Kidney epithelial cell (primary cell): ENCODE measurements around the gene CD79B. TPM values are rescaled to one million over a fixed set of nuclear protein-coding genes. Genes with fewer than 3 reads are reported as not detected.

Experiments used
- DNase-seq: peaks from one replicate; pipeline ENCODE4 v3.0.0-alpha.2; 2010; ENCODE audit warnings: low read depth
- H3K27me3 ChIP-seq: 2 replicates; pipeline ENCODE4 v1.6.0; 2011; ENCODE audit warnings: low read length; ENCODE audit not compliant: control insufficient read depth, insufficient read depth
- H3K36me3 ChIP-seq: 2 replicates; pipeline ENCODE4 v1.5.1; 2011; ENCODE audit warnings: low read length; ENCODE audit not compliant: control insufficient read depth, insufficient read depth
- H3K4me3 ChIP-seq: 2 replicates; pipeline ENCODE4 v1.5.1; 2011; ENCODE audit warnings: low read depth, mild to moderate bottlenecking, control low read depth, low read length
- total RNA-seq: library from RNA; depleted of rRNA; stranded (reverse); fragments of >200 nt; gene quantifications from 2 replicates; pipeline ENCODE4 v1.2.3, GENCODE V29; 2015
- TF ChIP-seq, protein P1 (sequence below): IDR thresholded peaks from 2 replicates; pipeline ENCODE4 v1.5.1; 2011; ENCODE audit warnings: mild to moderate bottlenecking, moderate library complexity, low read length, control low read depth, inconsistent platforms; ENCODE audit not compliant: insufficient read depth, poor library complexity, severe bottlenecking

CD79B gene
- 0.14 TPM in 1 of 2 replicates, not detected in the other for total RNA-seq

DNA sequence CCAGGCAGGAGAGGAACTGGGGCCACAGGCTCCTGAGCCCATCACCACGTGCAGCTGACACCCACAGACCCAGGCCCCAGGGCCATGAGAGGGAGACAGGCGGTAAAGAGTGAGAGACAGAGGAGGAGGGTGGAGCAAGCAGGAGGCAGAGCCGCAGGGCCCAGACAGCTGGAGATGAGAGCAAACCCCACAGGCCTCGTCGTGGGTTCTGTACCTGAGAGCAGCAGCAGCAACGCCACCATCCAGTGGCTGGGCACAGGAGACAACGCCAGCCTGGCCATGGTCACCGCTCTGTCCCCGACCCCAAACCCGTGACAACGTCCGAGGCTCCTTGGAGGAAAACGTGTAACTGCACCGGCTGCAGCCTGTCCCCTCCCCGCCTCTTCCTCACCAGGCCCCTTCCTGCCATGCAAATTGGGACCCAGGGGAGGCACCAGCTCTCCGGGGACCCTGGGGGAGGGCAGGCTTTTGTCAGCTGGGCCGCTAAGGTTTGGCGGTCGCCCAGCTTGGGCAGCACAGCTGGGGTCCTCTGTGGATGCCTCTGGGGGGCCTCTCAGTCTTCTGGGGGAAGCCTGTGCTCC is at the start of gene CD79B:
CD79B (minus strand) TSS at position 351 of the 581 bp plus-strand sequence; CDS start at position 281, 70 bp downstream.
- TF ChIP-seq, protein P1, sequence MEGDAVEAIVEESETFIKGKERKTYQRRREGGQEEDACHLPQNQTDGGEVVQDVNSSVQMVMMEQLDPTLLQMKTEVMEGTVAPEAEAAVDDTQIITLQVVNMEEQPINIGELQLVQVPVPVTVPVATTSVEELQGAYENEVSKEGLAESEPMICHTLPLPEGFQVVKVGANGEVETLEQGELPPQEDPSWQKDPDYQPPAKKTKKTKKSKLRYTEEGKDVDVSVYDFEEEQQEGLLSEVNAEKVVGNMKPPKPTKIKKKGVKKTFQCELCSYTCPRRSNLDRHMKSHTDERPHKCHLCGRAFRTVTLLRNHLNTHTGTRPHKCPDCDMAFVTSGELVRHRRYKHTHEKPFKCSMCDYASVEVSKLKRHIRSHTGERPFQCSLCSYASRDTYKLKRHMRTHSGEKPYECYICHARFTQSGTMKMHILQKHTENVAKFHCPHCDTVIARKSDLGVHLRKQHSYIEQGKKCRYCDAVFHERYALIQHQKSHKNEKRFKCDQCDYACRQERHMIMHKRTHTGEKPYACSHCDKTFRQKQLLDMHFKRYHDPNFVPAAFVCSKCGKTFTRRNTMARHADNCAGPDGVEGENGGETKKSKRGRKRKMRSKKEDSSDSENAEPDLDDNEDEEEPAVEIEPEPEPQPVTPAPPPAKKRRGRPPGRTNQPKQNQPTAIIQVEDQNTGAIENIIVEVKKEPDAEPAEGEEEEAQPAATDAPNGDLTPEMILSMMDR: no peak
- Histone ChIP-seq H3K27me3 (peaks cover 2% of the 10 kb centered on the region), H3K4me3 (no peak within 1 kb of the TSS), H3K36me3 (no peaks in the 10 kb centered on the region)
- no peak for DNase-seq

DNA sequence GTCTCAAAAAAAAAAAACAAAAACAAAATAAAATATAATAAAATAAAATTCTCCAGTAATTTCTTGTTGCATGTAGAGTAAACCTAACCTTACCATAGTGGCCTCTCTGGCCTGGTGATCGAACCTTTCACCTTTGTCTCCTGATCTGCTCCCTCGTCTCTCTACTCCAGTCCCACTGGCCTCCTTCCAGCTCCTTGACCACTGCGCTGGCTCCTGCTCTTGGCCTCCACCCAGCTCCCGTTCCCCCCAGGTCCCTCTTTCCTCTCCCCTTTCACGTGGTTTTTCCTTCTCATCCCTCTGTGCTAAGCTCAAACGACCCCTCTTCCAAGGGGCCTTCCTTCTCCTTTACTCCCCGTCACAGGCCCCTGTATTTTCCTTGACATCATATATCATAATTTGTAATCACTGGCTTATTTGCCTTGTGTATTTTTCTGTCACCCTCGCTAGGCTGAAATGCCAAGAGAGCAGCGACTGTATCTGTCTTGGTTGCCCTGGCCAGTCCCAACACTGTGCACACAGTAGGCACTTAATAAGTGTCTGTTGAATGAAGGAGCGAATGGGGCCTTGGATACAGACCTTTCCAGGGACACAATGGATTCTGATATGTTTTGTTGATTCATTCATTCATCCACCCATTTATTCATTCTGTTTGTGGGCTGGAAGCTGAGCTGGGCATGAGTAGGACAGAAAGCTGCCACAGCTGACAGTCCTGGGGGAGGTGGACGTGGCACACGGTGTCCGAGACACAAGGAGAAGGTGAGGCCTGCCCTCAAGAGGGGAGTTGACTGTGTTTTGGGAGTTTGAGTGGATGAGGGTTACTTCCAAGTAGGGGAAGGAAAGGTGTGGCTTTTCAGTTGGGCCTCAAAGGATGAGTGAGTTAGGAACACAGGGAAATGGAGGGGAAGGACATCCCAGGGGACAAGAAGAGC is 46.4 kb upstream of the CD79B start:
- TF ChIP-seq, protein P1: no peak
- Histone ChIP-seq H3K4me3 (no peak overlapping the region), H3K36me3 (no peaks in the 10 kb centered on the region), H3K27me3 (no peaks in the 10 kb centered on the region)
- no peak for DNase-seq

DNA sequence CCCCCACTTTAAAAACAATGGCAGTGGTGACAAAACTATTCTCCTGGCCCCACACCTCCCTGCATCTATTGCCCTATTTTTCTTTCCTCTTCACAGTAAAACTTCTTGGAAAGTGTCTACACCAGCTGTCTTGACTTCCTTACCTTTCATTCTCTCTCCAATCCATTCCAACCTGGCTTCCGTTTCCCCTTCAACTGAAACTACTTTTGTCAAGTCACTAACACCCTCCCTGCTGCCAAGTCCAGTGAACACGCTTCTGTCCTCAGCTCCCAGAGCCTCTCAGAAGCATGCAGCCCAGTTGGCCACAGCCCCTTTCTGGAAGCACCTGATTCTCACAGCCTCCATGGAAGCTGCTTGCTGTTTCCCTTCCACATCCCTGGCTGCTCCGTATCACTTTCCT is 44.6 kb upstream of the CD79B start:
- TF ChIP-seq, protein P1: no peak
- no peak overlapping the region for H3K4me3 ChIP-seq
- no peaks in the 10 kb centered on the region for H3K36me3 ChIP-seq
- H3K27me3 ChIP-seq: no peaks in the 10 kb centered on the region
- DNase-seq: no peak

DNA sequence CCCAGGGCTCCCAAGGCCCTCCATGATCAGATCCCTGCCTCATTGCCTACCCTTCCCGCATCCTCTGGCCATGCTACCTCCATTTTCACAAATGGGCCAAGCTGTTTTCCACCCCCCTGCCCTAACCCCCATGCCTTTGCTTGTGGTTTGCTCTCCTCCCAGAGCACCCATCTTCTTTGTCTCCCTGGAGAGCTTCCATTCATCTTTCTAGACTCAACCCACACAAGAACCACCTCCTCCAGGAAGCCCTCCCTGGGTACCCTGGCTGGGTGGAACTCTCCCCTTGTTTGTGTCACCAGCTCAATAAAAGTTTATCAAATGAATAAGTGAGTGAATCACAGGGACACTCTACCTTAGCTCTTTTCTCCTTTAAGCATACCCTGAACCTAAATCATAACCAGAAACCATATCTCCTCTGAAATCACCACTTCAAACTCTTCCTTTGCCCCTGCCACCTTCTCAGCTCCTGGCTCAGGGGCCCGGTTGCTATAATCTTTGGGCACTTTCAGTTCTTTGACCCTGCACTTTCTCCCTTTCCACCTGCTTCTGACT is 43.5 kb upstream of the CD79B start:
- Histone ChIP-seq H3K36me3 (no peaks in the 10 kb centered on the region), H3K27me3 (no peaks in the 10 kb centered on the region), H3K4me3 (no peak overlapping the region)
- DNase-seq: no peak
- TF ChIP-seq, protein P1: no peak

DNA sequence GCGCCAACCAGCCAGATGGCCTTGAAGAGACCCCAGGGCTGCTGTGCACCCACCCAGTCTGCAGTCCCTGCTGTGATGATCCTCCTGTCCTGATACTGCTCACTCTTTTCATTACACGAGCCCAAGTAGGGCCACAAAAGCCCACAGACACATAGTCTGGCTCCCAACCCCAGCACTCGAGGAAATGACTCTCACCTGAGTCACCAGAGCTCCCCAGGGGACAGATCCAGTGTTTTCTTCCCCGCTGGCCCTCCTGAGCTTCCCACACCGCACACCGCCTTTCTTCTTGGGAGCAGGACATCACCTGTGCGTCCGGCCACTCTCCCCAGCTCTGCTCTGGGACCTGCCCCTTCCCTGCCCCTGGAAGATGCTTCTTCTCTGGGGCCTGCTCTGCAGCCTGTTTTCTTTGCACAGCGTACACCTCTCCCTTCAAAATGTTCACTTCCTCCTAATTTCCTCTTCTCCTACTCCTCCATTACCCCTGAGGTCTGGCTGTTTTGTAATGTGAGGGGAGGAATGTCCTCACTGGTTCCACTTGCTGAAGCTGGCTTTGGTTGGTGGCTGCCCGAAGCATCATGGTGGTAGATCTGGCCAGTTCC is 42.6 kb upstream of the CD79B start:
- Histone ChIP-seq H3K36me3 (no peaks in the 10 kb centered on the region), H3K4me3 (no peak overlapping the region), H3K27me3 (no peaks in the 10 kb centered on the region)
- DNase-seq: peak; percentile 41
- TF ChIP-seq, protein P1: no peak
